Measurements from ENCODE around the gene TMC1.

- TF ChIP-seq RAD21 (IDR thresholded peaks at IDR 0.05; ENCODE audit: insufficient read depth, low read depth, low read length) (no peak), USF2 (IDR thresholded peaks at IDR 0.05; ENCODE audit: borderline replicate concordance, low read depth, low read length) (no peak), CREB1 (IDR thresholded peaks at IDR 0.05; ENCODE audit: low read depth) (no peak), NR2C1 (IDR thresholded peaks at IDR 0.05) (no peak)
These were observed 57.8 kb downstream of the TMC1 start for GRCh38 chr9:72579190-72579589.

Measured in GM12878 (cell line).